ENCODE data around the gene MOB1B. TPM values are rescaled to one million over a fixed set of nuclear protein-coding genes. Genes with fewer than 3 reads are reported as not detected.

Gene MOB1B
- total and polyA plus RNA-seq, 10 of the 15 experiments (the other 5 are each of a cell fraction or from before 2014, with no cell fraction given), result 1.9 to 11.4 (median 6.1) TPM

GRCh38 chr4:70958681-70959080, 56.5 kb downstream of the MOB1B start:
- POLR2A ChIA-PET, result no interaction called here

GRCh38 chr4:70969076-70969475, 66.9 kb downstream of the MOB1B start:
- in situ Hi-C loops (cut with MboI), result no loop called here
- POLR2A ChIA-PET, result interaction anchor here (0.8 kb wide), 1 partner anchor 42 kb away, joined by 3 read pairs; no protein-coding TSS in a partner anchor
- intact Hi-C loops (cut with micrococcal nuclease; ENCODE audit: unreplicated experiment), result no loop called here
- WGBS (ENCODE audit: insufficient coverage, insufficient replicate concordance, low lambda C conversion rate, missing lambda C conversion rate), result 76% methylated on average over 7 of the region's 7 CpGs
- no peaks in the 10 kb centered on the region for H3K27me3 ChIP-seq (replicated peaks in 1 of 2; ENCODE audit: control insufficient read depth in 2 of 2, insufficient read depth in 2 of 2, low read length in 1 of 2)
- H3K9me3 ChIP-seq (replicated peaks; ENCODE audit: control insufficient read depth, insufficient read depth, low read length), result no peaks in the 10 kb centered on the region
- BruUV-seq (replicated peaks), result no TSS peak
- SMC1A ChIA-PET (ENCODE audit: uncharacterized antibody, unreplicated experiment), result interaction anchor here (1.0 to 1.9 kb wide), 3 partner anchors 9 to 317 kb away, joined by 3 to 5 read pairs (median 4); no protein-coding TSS in a partner anchor
- DNase-seq (ENCODE audit: low read depth, low spot score), result no peak
- CTCF ChIA-PET, result interaction anchor here (1.0 kb wide), 1 partner anchor 45 kb away, joined by 3 read pairs; no protein-coding TSS in a partner anchor
- H3K4me3 ChIP-seq, result no peak overlapping the region
- no peaks in the 10 kb centered on the region for H3K4me1 ChIP-seq (ENCODE audit: control insufficient read depth, insufficient read depth, low read length)
- TF ChIP-seq YBX1 (IDR thresholded peaks at IDR 0.05) (no peak), EP300 (IDR thresholded peaks at IDR 0.05; ENCODE audit: borderline replicate concordance in 1 of 2, control insufficient read depth in 1 of 2, low read depth in 2 of 2, low read length in 2 of 2) (no peak), DPF2 (IDR thresholded peaks at IDR 0.05) (no peak)
- FAIRE-seq, result no peak
- no peak overlapping the region for H3K9ac ChIP-seq (ENCODE audit: control insufficient read depth, insufficient read depth, low read length)
- RAD21 ChIA-PET (ENCODE audit: unreplicated experiment), result no interaction called here
- no peak for ATAC-seq
- no peaks in the 10 kb centered on the region for H4K20me1 ChIP-seq (ENCODE audit: control insufficient read depth, insufficient read depth)
- H3K36me3 ChIP-seq (ENCODE audit: control insufficient read depth in 2 of 2, insufficient read depth in 2 of 2, low read length in 1 of 2), result no peaks in the 10 kb centered on the region
- no peak overlapping the region for H3K27ac ChIP-seq (ENCODE audit: control insufficient read depth, insufficient read depth)
- H3K79me2 ChIP-seq (ENCODE audit: control insufficient read depth, insufficient read depth, low read length), result no peaks in the 10 kb centered on the region
- no peak overlapping the region for H3K4me2 ChIP-seq (ENCODE audit: control insufficient read depth, insufficient read depth)
- no peak overlapping the region for H2AFZ ChIP-seq (ENCODE audit: control insufficient read depth, low read depth, low read length)

More at GRCh38 chr4:70958681-70959080, 56.5 kb downstream of the MOB1B start:
- no peaks in the 10 kb centered on the region; a peak in 1 of 4 replicates for H3K36me3 ChIP-seq (ENCODE audit: control insufficient read depth in 2 of 2, insufficient read depth in 2 of 2, low read length in 1 of 2)
- ChIA-PET CTCF (interaction anchor here (1.5 kb wide), 1 partner anchor 10 kb away, joined by 4 read pairs; no protein-coding TSS in a partner anchor), SMC1A (ENCODE audit: uncharacterized antibody, unreplicated experiment) (interaction anchor here (0.8 to 3.1 kb wide), 9 partner anchors 8 to 116 kb away, joined by 3 to 8 read pairs (median 4); partner anchors contain the start of gene DCK), RAD21 (ENCODE audit: unreplicated experiment) (no interaction called here)
- BruUV-seq (replicated peaks), result no TSS peak
- no peak for DNase-seq (ENCODE audit: low read depth, low spot score)
- no peaks in the 10 kb centered on the region for H3K9me3 ChIP-seq (replicated peaks; ENCODE audit: control insufficient read depth, insufficient read depth, low read length)
- 93% methylated on average over 3 of the region's 3 CpGs for WGBS (ENCODE audit: insufficient coverage, insufficient replicate concordance, low lambda C conversion rate, missing lambda C conversion rate)
- no peaks in the 10 kb centered on the region for H4K20me1 ChIP-seq (ENCODE audit: control insufficient read depth, insufficient read depth)
- H3K79me2 ChIP-seq (ENCODE audit: control insufficient read depth, insufficient read depth, low read length), result no peaks in the 10 kb centered on the region
- no peak overlapping the region for H3K27ac ChIP-seq (ENCODE audit: control insufficient read depth, insufficient read depth)
- no peak for FAIRE-seq
- no peak for ATAC-seq
- no peaks in the 10 kb centered on the region for H3K27me3 ChIP-seq (replicated peaks in 1 of 2; ENCODE audit: control insufficient read depth in 2 of 2, insufficient read depth in 2 of 2, low read length in 1 of 2)
- no peaks in the 10 kb centered on the region for H3K4me1 ChIP-seq (ENCODE audit: control insufficient read depth, insufficient read depth, low read length)
- no peak overlapping the region for H3K4me2 ChIP-seq (ENCODE audit: control insufficient read depth, insufficient read depth)
- H2AFZ ChIP-seq (ENCODE audit: control insufficient read depth, low read depth, low read length), result no peak overlapping the region
- intact Hi-C loops (cut with micrococcal nuclease; ENCODE audit: unreplicated experiment) (no loop called here), in situ Hi-C loops (cut with MboI) (no loop called here)
- H3K4me3 ChIP-seq, result no peak overlapping the region
- TF ChIP-seq STAT1 (conservative IDR thresholded peaks at IDR 0.05) (no peak), POLR2AphosphoS2 (IDR thresholded peaks at IDR 0.05; ENCODE audit: low read depth, low read length) (no peak), MLLT1 (IDR thresholded peaks at IDR 0.05) (no peak), SMAD5 (IDR thresholded peaks at IDR 0.05; ENCODE audit: low read depth) (no peak), RFX5 (IDR thresholded peaks at IDR 0.05; ENCODE audit: low read depth, low read length) (no peak)
- H3K9ac ChIP-seq (ENCODE audit: control insufficient read depth, insufficient read depth, low read length), result no peak overlapping the region
